Peyer's patch (tissue), 4 donors: Measurements from ENCODE around the gene ARID1A. TPM values are rescaled to one million over a fixed set of nuclear protein-coding genes. Genes with fewer than 3 reads are reported as not detected.

Experiments
- DNase-seq, 3 donors: peaks; one replicate each; pipeline ENCODE4 v3.0.0-alpha.2; 2017 to 2019
- H3K27ac ChIP-seq, 4 donors: fragments of 200-600 bp; sonication (generic); one replicate each; pipeline ENCODE4 v1.5.1; 2016 to 2019
- H3K27me3 ChIP-seq, 2 donors: fragments of 200-600 bp; sonication (generic); one replicate each; pipeline ENCODE4 v1.5.1; 2019
- H3K36me3 ChIP-seq, 3 donors: fragments of 200-600 bp; sonication (generic); one replicate each; pipeline ENCODE4 v1.5.1; 2016 to 2019
- H3K4me1 ChIP-seq, 4 donors: fragments of 200-600 bp; sonication (generic); one replicate each; pipeline ENCODE4 v1.5.1; 2016 to 2019
- H3K4me3 ChIP-seq, 4 donors: fragments of 200-600 bp; sonication (generic); 1 replicate in 3 of 4; 2 replicates in 1 of 4; pipeline ENCODE4 v1.5.1; 2016 to 2019; ENCODE audit warnings: mild to moderate bottlenecking in 1 of 4
- H3K9me3 ChIP-seq, 4 donors: fragments of 200-600 bp; sonication (generic); one replicate each; pipeline ENCODE4 v1.5.1; 2016 to 2019; ENCODE audit warnings: mild to moderate bottlenecking in 1 of 4
- CTCF ChIP-seq, 6 experiments: fragments of 450-650 bp in 4 of 6; fragments of 200-600 bp in 2 of 6; sonication (generic) in 1 of 6; IDR thresholded peaks; one replicate each; pipeline ENCODE4 v1.5.1; 2017 to 2019; ENCODE audit warnings: antibody characterized with exemption in 6 of 6, mild to moderate bottlenecking in 3 of 6, moderate library complexity in 1 of 6
- POLR2A ChIP-seq, 2 donors: fragments of 450-650 bp; IDR thresholded peaks; one replicate each; pipeline ENCODE4 v1.5.1; 2017; ENCODE audit warnings: antibody characterized with exemption in 2 of 2, mild to moderate bottlenecking in 2 of 2, moderate library complexity in 2 of 2
- total RNA-seq, 4 donors: library from RNA; depleted of rRNA; stranded (reverse); fragments of >200 nt; gene quantifications; one replicate each; pipeline ENCODE4 v1.1.0, GENCODE V29; 2016

The ARID1A gene
- total RNA-seq, 4 donors from 2014 or later: 49.4 to 90.8 (median 66.8) TPM

- Histone ChIP-seq H3K4me1 (peaks cover 0 to 17% (median 6%) of the 10 kb centered on the region in 4 donors), H3K36me3 (peaks cover 0 to 68% (median 0%) of the 10 kb centered on the region in 3 donors), H3K27me3 (no peaks in the 10 kb centered on the region), H3K9me3 (no peaks in the 10 kb centered on the region), H3K27ac (no peak overlapping the region), H3K4me3 (no peak overlapping the region)
- no peak for DNase-seq
- TF ChIP-seq CTCF (IDR thresholded peaks at IDR 0.05): no peak
- TF ChIP-seq POLR2A (IDR thresholded peaks at IDR 0.05): no peak
Measured at GRCh38 chr1:26731233-26731902, 35.6 kb downstream of the ARID1A start.

GRCh38 chr1:26733392-26733791, 37.6 kb downstream of the ARID1A start:
- Histone ChIP-seq H3K9me3 (no peaks in the 10 kb centered on the region), H3K36me3 (peaks cover 0 to 88% (median 0%) of the 10 kb centered on the region in 3 donors), H3K27ac (no peak overlapping the region), H3K27me3 (no peaks in the 10 kb centered on the region), H3K4me1 (peaks cover 0 to 9% (median 2%) of the 10 kb centered on the region in 4 donors), H3K4me3 (no peak overlapping the region)
- TF ChIP-seq CTCF (IDR thresholded peaks at IDR 0.05) (no peak), POLR2A (IDR thresholded peaks at IDR 0.05) (no peak)
- DNase-seq: no peak

GRCh38 chr1:26733982-26734381, 38.2 kb downstream of the ARID1A start:
- no peak for DNase-seq
- H3K4me3 ChIP-seq: no peak overlapping the region
- peaks cover 0 to 94% (median 0%) of the 10 kb centered on the region in 3 donors for H3K36me3 ChIP-seq
- no peak overlapping the region for H3K27ac ChIP-seq
- H3K4me1 ChIP-seq: peaks cover 0 to 9% (median 2%) of the 10 kb centered on the region in 4 donors
- no peaks in the 10 kb centered on the region for H3K27me3 ChIP-seq
- TF ChIP-seq CTCF (IDR thresholded peaks at IDR 0.05) (no peak), POLR2A (IDR thresholded peaks at IDR 0.05) (no peak)
- no peaks in the 10 kb centered on the region for H3K9me3 ChIP-seq

GRCh38 chr1:26734501-26735058, 38.8 kb downstream of the ARID1A start:
- Histone ChIP-seq H3K4me1 (peaks cover 0 to 9% (median 2%) of the 10 kb centered on the region in 4 donors), H3K9me3 (no peaks in the 10 kb centered on the region), H3K27ac (peak overlapping the region in 1 of 4 donors; percentile 35), H3K4me3 (no peak overlapping the region), H3K36me3 (peaks cover 0 to 93% (median 0%) of the 10 kb centered on the region in 3 donors), H3K27me3 (no peaks in the 10 kb centered on the region)
- DNase-seq: no peak
- TF ChIP-seq CTCF (IDR thresholded peaks at IDR 0.05): no peak
- no peak for TF ChIP-seq POLR2A (IDR thresholded peaks at IDR 0.05)

- peak overlapping the region in 3 of 4 donors; percentile 13 to 62 (median 14) for H3K27ac ChIP-seq
- no peak overlapping the region for H3K4me3 ChIP-seq
- H3K4me1 ChIP-seq: peaks cover 0 to 17% (median 12%) of the 10 kb centered on the region in 4 donors
- no peak for DNase-seq
- no peaks in the 10 kb centered on the region for H3K9me3 ChIP-seq
- TF ChIP-seq CTCF (IDR thresholded peaks at IDR 0.05): no peak
- TF ChIP-seq POLR2A (IDR thresholded peaks at IDR 0.05): no peak
- H3K36me3 ChIP-seq: peaks cover 0 to 64% (median 0%) of the 10 kb centered on the region in 3 donors
- no peaks in the 10 kb centered on the region for H3K27me3 ChIP-seq
Measured at GRCh38 chr1:26739329-26739914, 43.6 kb downstream of the ARID1A start.
